ENCODE data around the gene TCF15.

TCF15 gene, protein sequence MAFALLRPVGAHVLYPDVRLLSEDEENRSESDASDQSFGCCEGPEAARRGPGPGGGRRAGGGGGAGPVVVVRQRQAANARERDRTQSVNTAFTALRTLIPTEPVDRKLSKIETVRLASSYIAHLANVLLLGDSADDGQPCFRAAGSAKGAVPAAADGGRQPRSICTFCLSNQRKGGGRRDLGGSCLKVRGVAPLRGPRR

DNA sequence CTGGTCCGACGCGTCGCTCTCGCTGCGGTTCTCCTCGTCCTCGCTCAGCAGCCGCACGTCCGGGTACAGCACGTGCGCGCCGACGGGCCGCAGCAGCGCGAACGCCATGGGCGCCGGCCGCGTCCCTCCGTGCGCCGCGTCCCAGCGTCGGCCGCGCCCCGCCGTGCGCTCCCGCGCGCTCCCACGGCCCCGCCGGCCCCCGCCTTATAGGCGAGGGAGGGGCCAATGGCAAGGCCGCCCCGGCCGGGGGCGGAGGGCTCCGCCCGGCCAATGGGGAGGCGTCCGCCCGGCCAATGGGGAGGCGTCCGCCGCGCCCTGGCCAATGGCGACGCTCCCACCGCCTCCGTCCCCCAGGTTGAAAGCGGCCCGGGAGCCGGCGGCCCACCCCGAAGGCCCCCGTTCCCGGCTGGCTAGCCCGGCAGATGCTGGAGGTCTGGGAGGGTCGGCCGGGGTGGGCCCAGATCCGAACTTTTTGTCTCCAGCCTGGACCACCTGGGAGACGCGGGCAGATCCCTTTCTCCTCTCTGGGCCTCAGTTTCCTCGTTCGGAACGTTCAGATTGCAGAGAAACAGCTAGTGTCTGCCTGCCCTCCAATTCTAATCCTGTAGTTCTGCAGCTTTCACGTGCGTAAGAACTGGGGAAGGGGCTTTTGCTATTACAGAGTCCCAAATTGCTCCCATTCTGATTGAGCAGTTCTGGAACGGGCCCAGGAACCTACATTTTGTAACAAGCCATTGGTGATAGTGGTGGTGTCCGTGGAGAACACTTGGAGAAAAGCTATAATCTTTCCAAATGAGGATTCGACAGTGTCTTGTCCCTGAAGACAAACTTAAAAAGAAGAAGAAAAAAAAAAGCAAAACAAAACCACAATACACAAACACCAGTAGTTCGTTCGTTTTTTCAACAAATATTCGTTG, at the start of gene TCF15:
Gene TCF15 (minus strand): TSS at position 180 of the 917 bp plus-strand sequence. CDS start 72 bp downstream, at position 108.
- in situ Hi-C loops (cut with HindIII; ENCODE audit: low sequenced_read_pairs): no loop called here

DNA sequence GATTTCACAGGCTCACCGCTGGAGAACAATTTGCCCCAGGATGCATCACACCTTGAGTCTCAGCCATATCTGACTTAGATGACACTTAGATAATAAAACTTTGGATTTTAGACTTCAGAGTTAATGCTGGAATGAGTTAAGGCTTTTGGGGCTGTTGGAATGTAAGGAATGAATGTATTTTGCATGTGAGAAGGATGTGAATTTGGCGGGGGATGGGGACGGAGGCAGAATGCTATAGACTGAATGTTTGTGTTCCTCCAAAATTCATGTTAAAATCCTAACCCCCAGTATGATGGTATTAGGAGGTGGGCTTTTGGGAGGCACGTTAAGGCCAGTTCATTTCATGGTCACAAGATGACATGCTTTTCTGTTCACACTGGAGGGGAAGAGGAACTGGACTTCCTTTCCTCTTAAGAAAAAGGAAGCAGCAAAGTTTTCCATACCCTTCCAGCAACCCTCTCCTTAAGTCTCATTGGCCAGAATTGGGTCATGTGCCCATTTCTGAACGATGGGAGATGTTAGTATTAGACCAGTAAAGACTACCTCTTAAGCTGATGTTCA, 48.7 kb upstream of the TCF15 start:
- in situ Hi-C loops (cut with HindIII; ENCODE audit: low sequenced_read_pairs): no loop called here

DNA sequence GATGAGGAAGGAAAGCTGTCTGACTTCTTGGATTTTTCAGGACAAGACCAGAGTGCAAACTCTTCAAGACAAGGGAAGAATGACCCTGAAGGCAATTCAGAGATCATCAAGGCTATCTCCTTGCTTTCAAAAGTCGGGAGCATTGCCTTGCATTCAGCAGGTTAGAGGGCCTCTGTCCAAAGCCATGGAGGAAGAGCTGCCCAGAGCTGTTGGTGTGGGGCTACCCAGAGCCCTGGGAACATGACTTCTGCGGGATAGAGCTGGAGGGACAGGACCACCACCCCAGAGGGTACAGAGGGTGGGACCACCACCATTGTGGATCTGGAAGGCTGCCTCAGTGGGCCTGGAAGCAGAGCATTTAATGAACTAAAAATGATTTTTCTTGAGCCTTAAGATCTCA, 48.1 kb upstream of the TCF15 start:
- in situ Hi-C loops (cut with HindIII; ENCODE audit: low sequenced_read_pairs): no loop called here

DNA sequence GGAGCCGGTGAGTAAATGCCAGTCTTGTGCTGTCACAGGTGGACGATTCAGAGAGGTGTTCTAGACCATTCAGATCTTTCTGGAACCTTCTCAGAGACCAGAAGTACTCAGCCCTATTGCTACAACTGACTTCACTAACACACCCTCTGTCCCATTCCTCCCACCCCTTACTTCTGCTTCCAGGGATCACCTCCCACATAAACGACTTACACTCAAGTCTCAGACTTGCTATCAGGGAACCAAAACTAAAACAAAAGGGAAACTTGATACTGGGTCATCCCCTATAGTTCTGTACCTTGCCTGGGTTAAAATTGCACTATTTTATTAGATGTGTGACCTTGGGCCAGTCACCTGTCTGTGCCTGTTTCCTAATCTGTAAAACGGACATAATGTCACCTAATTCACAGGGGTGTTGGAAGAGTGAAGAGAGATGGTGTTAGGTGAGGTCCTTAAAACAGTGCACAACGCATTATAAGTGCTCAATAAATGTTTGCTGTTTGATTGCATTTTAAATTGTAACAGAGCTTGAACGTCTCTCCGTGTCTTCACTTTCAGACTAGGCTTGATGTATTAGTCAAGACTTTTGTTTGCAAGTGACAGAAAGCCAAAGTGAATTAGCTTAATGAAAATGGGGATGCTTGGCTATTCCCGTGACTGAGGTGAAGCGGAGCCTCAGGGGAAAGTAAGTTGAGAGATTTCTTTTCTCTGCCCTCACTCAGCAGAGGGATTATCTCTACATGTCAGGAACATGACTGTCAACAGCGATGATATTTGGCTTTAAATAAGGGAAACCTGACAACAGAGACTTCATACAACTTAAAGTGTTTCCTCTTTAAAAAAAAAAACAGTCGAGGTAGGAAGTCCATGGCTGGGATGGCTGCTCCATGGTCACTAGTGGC, 45.9 kb upstream of the TCF15 start:
- in situ Hi-C loops (cut with HindIII; ENCODE audit: low sequenced_read_pairs): no loop called here

- in situ Hi-C loops (cut with HindIII; ENCODE audit: low sequenced_read_pairs): no loop called here
These were observed 44.3 kb upstream of the TCF15 start for GRCh38 chr20:654417-654750.

- in situ Hi-C loops (cut with HindIII; ENCODE audit: low sequenced_read_pairs): no loop called here
These were observed 43.7 kb upstream of the TCF15 start for GRCh38 chr20:653590-654416.

DNA sequence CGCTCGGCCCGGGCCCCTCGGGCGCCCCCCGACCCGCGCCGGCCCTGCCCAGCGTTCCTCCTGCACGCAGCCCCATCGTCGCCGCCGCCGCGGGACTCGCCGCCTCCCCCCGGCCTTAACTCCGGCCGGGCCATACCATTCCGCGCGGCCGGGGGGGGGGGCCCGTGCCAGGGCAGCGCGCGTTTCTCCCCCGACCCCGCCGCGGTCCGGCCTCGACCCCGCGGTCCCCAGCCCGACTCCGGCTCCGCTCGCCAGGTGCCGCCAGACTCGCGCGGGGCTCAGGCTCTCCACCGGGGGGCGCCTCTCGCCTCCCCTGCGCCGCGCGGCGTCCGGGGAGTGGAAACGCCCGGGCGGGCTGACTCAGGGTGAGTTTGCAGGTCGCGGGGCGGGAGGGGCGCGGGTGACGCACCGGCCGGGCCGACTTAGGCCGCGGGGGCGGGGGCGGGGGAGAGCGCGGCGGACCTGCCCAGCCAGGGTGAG, 43.0 kb upstream of the TCF15 start, which contains the start of gene SRXN1:
Gene SRXN1 (minus strand): TSS at position 91 of the 480 bp plus-strand sequence. CDS start 15 bp downstream, at position 76.
- in situ Hi-C loops (cut with HindIII; ENCODE audit: low sequenced_read_pairs): no loop called here

DNA sequence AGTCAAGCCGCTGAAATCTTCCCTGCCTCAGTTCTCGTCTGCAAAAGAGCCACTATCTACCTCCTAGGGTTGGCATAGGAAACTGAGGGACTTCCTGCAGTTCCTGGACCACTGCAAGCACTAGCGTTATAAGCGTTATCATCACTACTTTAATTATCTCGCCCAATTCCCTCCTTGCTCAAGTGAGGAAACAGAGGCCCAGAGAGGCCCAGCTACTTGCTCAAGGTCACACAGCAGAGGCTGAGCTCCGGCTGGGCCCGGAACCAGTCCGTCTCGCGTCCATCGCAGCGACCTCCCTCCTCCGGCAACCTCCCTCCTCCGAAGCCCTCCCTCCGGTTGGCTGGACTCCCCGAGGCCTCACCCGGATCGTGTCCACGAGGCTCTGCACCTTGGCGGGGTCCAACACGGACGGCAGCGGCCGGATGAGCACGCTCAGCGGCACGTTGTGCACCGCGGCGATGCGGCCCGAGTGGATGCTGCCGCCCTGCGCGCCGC, 42.6 kb upstream of the TCF15 start:
- in situ Hi-C loops (cut with HindIII; ENCODE audit: low sequenced_read_pairs): no loop called here

DNA sequence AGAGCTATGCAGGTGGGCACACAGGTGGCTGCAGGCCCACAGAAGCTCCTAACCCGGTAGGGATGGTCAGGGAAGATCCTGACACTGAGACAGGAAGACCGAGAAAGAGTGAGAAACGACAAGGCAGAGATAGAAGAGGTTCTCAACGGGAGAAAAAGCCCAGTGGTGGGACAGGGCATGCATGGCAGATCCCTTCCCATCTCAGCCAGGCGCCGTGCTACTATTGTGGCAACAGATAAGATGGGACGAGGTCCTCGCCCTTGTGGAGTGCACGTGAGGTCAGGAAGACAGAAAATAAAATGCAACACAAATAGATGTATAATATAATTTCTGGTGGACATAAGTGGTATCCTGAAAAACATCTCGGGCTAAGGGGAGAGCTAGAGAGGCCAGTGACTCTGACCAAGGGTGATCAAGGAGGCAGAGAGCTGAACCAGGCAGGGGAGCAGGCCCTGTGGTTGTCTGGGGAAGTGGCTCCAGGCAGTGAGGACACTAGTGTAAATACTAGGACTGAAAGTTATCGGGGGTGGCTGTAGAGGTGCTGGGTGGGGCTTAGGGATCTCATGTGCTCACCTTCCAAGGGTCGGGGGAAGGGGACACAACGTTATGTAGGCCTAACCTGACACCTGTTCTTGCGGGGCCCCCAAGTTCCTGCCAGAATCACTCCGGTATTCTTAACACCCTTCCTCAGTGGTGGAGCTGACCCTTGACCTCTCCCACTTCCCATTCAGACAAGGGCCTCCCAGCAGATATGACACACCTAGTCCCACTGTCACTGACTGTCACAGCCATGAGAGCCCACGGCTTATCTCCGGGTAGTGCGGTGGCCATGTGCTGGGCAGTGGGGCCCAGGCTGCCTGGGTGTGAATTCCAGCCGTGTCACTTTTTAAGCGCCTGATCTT, 41.9 kb upstream of the TCF15 start:
- in situ Hi-C loops (cut with HindIII; ENCODE audit: low sequenced_read_pairs): no loop called here

- in situ Hi-C loops (cut with HindIII; ENCODE audit: low sequenced_read_pairs): no loop called here
These were observed 40.8 kb upstream of the TCF15 start for GRCh38 chr20:650954-651353.

DNA sequence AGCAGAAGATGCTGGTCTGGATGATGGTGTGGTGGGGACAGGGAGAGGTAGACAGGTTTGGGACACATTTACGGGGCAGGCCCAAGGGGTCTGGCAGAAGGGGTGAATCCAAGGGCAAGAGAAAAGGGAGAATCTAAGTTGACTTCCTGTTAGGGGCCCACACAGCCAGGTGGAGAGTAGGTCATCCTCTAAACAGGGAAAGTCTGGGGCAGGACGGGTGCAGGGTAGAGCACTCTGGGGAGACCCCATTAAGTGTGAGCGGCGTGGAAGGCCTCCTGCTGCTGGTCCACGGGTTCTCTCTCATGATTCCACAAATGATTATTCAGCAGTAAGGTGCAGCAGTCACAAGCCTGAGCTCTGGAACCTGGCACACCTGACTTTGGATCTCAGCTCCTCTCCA, 40.2 kb upstream of the TCF15 start:
- in situ Hi-C loops (cut with HindIII; ENCODE audit: low sequenced_read_pairs): no loop called here

DNA sequence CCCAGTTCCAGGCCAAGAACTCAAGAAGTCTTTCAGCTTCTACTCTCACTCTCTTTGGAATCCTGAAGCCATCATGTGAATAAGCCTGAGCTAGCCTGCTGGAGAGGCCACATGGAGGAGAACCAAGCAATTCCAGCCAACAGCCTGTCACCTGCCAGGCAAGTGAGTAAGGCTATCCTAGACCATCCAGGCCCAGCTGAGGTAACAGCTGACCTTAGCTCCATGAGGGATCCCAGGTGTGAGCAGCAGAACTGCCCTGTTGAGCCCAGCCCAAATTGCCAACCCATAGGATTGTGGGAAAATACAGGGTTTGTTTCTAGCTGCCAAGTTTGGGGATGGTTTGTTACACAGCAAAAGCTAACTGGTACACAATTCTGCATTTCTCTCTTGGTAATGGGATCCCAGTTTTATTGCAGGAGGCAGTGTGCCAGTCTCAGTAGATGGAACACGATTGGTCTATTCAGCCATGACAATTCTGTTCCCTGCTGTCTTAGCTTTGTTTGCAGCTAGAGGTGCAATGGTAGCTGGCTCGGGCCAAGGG, 37.4 kb upstream of the TCF15 start:
- in situ Hi-C loops (cut with HindIII; ENCODE audit: low sequenced_read_pairs): loop anchor here (5.0 to 10.0 kb wide), 4 partner anchors 45 to 383 kb away; partner anchors contain the start of gene CSNK2A1

GRCh38 chr20:646868-647233, 36.7 kb upstream of the TCF15 start:
- in situ Hi-C loops (cut with HindIII; ENCODE audit: low sequenced_read_pairs): loop anchor here (5.0 to 10.0 kb wide), 4 partner anchors 45 to 382 kb away; partner anchors contain the start of gene CSNK2A1

- in situ Hi-C loops (cut with HindIII; ENCODE audit: low sequenced_read_pairs): loop anchor here (5.0 to 10.0 kb wide), 4 partner anchors 44 to 381 kb away; partner anchors contain the start of gene CSNK2A1
These were observed 36.2 kb upstream of the TCF15 start for GRCh38 chr20:646107-646867.

- in situ Hi-C loops (cut with HindIII; ENCODE audit: low sequenced_read_pairs): loop anchor here (5.0 to 10.0 kb wide), 4 partner anchors 43 to 381 kb away; partner anchors contain the start of gene CSNK2A1
These were observed 35.4 kb upstream of the TCF15 start for GRCh38 chr20:645318-646106.

GRCh38 chr20:644692-645317, 34.7 kb upstream of the TCF15 start:
- in situ Hi-C loops (cut with HindIII; ENCODE audit: low sequenced_read_pairs): loop anchor here (5.0 to 10.0 kb wide), 4 partner anchors 43 to 380 kb away; partner anchors contain the start of gene CSNK2A1
